Spleen (tissue), 7 donors: Measurements from ENCODE around the gene CROCC2.

Source experiments
- CTCF ChIP-seq, 11 experiments: fragments of 200-600 bp in 7 of 11; fragments of 450-650 bp in 4 of 11; sonication (generic) in 4 of 11; IDR thresholded peaks in 8 of 11; conservative IDR thresholded peaks in 3 of 11; 1 replicate in 7 of 11; 2 replicates in 4 of 11; pipeline versions ENCODE4 v1.4.0 to v1.8.0; 2016 to 2021; ENCODE audit warnings: antibody characterized with exemption in 11 of 11, inconsistent platforms in 4 of 11, mild to moderate bottlenecking in 1 of 11
- POLR2A ChIP-seq, 3 donors: fragments of 450-650 bp; IDR thresholded peaks; one replicate each; pipeline ENCODE4 v1.5.1; 2017; ENCODE audit warnings: antibody characterized with exemption in 3 of 3, mild to moderate bottlenecking in 1 of 3
- POLR2AphosphoS5 ChIP-seq, 3 donors: sonication (generic); formaldehyde crosslinking; IDR thresholded peaks; one replicate each; pipeline ENCODE4 v1.5.1; 2017; ENCODE audit warnings: antibody characterized with exemption in 3 of 3
- donor health status: DM: no; HTN: no; CAD: no; lungs with moderate emphysema.
- donor health status: DM: no; HTN: no; CAD: no.
- donor health status: DM: no; HTN: no; CAD: no.

GRCh38 chr2:241003830-241004564, 97.9 kb downstream of the CROCC2 start:
- no peak for TF ChIP-seq POLR2A (IDR thresholded peaks at IDR 0.05)
- TF ChIP-seq CTCF (IDR thresholded peaks at IDR 0.05 in 8 of 11, conservative IDR thresholded peaks at IDR 0.05 in 3 of 11) = no peak
- TF ChIP-seq POLR2AphosphoS5 (IDR thresholded peaks at IDR 0.05) = no peak
